ENCODE measurements around the gene VTI1A. TPM values are rescaled to one million over a fixed set of nuclear protein-coding genes. Genes with fewer than 3 reads are reported as not detected.

Gene VTI1A
- total and polyA plus RNA-seq, 2 experiments from 2014 or later, result 26.8 to 31.0 TPM

GRCh38 chr10:112807013-112807412 is 360.0 kb downstream of the VTI1A start (continued):
- no peak for TF ChIP-seq CTCF (conservative IDR thresholded peaks at IDR 0.05; ENCODE audit: low read depth in 2 of 2)

GRCh38 chr10:112809736-112810135 is 362.7 kb downstream of the VTI1A start:
- TF ChIP-seq ZNF462 (CRISPR knock-in tag; IDR thresholded peaks at IDR 0.05), result no peak
- TF ChIP-seq NANOG (IDR thresholded peaks at IDR 0.05; ENCODE audit: borderline replicate concordance), result no peak
- no peak for TF ChIP-seq POLR2AphosphoS5 (IDR thresholded peaks at IDR 0.05; ENCODE audit: low read depth)
- no peak for TF ChIP-seq EZH2phosphoT487 (IDR thresholded peaks at IDR 0.05; ENCODE audit: unreplicated experiment)
- no peak for TF ChIP-seq CTCF (conservative IDR thresholded peaks at IDR 0.05; ENCODE audit: low read depth in 2 of 2)
- no peak for TF ChIP-seq REST (IDR thresholded peaks at IDR 0.05; ENCODE audit: unreplicated experiment)
- no peak for TF ChIP-seq ZNF114 (CRISPR knock-in tag; IDR thresholded peaks at IDR 0.05)
- TF ChIP-seq JUNB (IDR thresholded peaks at IDR 0.05; ENCODE audit: unreplicated experiment), result no peak
- no peak for TF ChIP-seq ETS1 (IDR thresholded peaks at IDR 0.05)
- Mint-ChIP-seq H3K27ac (no peak overlapping the region), H3K4me1 (peaks cover 51% of the 10 kb centered on the region), H3K4me3 (no peak overlapping the region), H3K9me3 (peaks cover 3% of the 10 kb centered on the region; the same call in 1 of the 3 replicates), H3K27me3 (ENCODE audit: insufficient read depth, low read depth, poor library complexity) (peaks cover 21% of the 10 kb centered on the region), H3K36me3 (ENCODE audit: low read depth) (peaks cover 7% of the 10 kb centered on the region)
- H2AFZ ChIP-seq, result no peak overlapping the region
- no peaks in the 10 kb centered on the region for H3K79me2 ChIP-seq (replicated peaks; ENCODE audit: insufficient read depth)
- no peaks in the 10 kb centered on the region for H3K9me2 ChIP-seq (ENCODE audit: insufficient read depth)
- H4K20me1 ChIP-seq (replicated peaks; ENCODE audit: insufficient read depth), result no peaks in the 10 kb centered on the region
- peaks cover 40% of the 10 kb centered on the region for H3K4me1 ChIP-seq (ENCODE audit: insufficient read depth)
- no peak overlapping the region for H3K4me3 ChIP-seq
- ATAC-seq, result no peak
- H3K27me3 ChIP-seq (ENCODE audit: insufficient read depth), result peaks cover 38% of the 10 kb centered on the region
- no peaks in the 10 kb centered on the region for H3K36me3 ChIP-seq (ENCODE audit: insufficient read depth)
- H3F3A ChIP-seq (replicated peaks; ENCODE audit: low read depth), result peaks cover 23% of the 10 kb centered on the region
- no peak overlapping the region for H3K4me2 ChIP-seq
- DNase-seq (ENCODE audit: low spot score), result no peak
- H3K27ac ChIP-seq (ENCODE audit: low read depth), result no peak overlapping the region
